NCI-H526 treated with DMSO at 0.1 percent for 48 hours (cell line): ENCODE measurements around the gene VPS35L.
"Not testable (repeated sequence)": the region's sequence is repeated elsewhere in the genome, so short reads cannot be mapped to it uniquely, and the experiment has no call there.

Experiments
- DNase-seq: peaks from one replicate; lab custom pipeline; 2025; lab: John Stamatoyannopoulos, UW

Gene VPS35L

GRCh38 chr16:19649980-19650379 is 94.5 kb downstream of the VPS35L start:
- no peak for DNase-seq

- no peak for DNase-seq
Observed at GRCh38 chr16:19654147-19654546, 98.6 kb downstream of the VPS35L start.

- no peak for DNase-seq
Observed at GRCh38 chr16:19655242-19655777, 99.8 kb downstream of the VPS35L start.

DNA sequence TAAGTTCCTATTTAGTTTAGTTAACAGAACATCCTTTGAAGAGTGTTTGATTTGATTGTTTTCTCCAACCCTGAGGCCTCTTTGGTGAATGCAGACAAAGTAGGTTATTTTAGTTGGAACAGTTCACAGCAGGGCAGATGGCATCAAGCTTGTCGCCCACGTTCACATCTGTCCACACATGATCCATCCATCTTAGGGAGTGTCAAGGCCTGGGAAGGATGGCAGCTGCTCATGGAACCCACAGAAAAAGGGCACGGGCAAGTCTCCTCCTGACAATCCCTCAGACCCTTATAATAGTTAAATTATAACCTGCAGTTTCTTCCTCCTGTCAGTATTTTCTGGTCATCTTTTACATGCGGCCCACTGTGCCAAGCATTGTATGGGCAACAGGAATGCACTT is 102.3 kb downstream of the VPS35L start:
- DNase-seq, result no peak

- no peak for DNase-seq
Observed at GRCh38 chr16:19659554-19659953, 104.1 kb downstream of the VPS35L start.

GRCh38 chr16:19660432-19660831 is 104.9 kb downstream of the VPS35L start:
- no peak for DNase-seq

- DNase-seq, result no peak
Observed at GRCh38 chr16:19662351-19662750, 106.8 kb downstream of the VPS35L start.

DNA sequence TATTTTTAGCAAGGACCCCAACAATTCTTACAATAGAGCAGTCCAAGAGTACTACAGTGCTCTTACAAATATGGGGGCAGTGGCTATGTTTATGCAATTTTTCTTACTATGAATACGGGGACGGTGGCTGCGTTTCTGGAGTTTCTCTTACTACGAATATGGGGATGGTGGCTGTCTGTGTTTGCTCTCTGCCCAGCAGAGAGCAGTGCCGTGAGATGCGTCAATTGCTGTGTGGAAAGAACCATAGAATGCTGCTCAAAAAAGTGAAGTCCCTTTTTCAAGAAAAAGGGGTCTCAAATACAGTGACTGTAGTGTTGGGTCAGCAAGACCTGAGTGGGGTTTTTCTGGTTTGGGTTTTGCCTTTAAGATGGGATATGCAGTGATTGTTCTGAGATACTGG is 108.7 kb downstream of the VPS35L start:
- DNase-seq, result no peak

DNA sequence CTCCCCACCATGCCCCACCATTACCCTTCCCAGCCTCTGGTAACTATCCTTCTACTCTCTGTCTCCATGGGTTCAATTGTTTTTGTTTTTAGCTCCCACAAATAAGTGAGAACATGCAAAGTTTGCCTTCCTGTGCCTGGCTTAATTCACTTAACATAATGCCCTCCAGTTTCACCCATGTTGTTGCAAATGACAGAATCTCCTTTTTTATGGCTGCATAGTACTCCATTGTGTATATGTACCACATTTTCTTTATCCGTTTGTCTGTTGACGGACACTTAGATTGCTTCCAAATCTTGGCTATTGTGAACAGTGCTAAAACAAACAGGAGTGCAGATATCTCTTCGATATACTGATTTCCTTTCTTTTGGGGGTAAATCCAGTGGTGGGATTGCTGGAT is 109.8 kb downstream of the VPS35L start:
- not testable (repeated sequence) for DNase-seq

GRCh38 chr16:19666477-19666876 is 111.0 kb downstream of the VPS35L start:
- no peak for DNase-seq

GRCh38 chr16:19672378-19672777 is 116.9 kb downstream of the VPS35L start:
- DNase-seq, result no peak

GRCh38 chr16:19674485-19674884 is 119.0 kb downstream of the VPS35L start:
- no peak for DNase-seq

- no peak for DNase-seq
Observed at GRCh38 chr16:19677402-19677801, 121.9 kb downstream of the VPS35L start.

GRCh38 chr16:19678804-19679203 is 123.3 kb downstream of the VPS35L start:
- no peak for DNase-seq

- DNase-seq, result not testable (repeated sequence)
Observed at GRCh38 chr16:19679281-19679680, 123.8 kb downstream of the VPS35L start.

- DNase-seq, result no peak
Observed at GRCh38 chr16:19680881-19681340, 125.4 kb downstream of the VPS35L start.

- DNase-seq, result no peak
Observed at GRCh38 chr16:19681637-19682036, 126.1 kb downstream of the VPS35L start.

- DNase-seq, result no peak
Observed at GRCh38 chr16:19683453-19684236, 128.1 kb downstream of the VPS35L start.

- no peak for DNase-seq
Observed at GRCh38 chr16:19685176-19685575, 129.7 kb downstream of the VPS35L start.

GRCh38 chr16:19687279-19687678 is 131.8 kb downstream of the VPS35L start:
- no peak for DNase-seq

DNA sequence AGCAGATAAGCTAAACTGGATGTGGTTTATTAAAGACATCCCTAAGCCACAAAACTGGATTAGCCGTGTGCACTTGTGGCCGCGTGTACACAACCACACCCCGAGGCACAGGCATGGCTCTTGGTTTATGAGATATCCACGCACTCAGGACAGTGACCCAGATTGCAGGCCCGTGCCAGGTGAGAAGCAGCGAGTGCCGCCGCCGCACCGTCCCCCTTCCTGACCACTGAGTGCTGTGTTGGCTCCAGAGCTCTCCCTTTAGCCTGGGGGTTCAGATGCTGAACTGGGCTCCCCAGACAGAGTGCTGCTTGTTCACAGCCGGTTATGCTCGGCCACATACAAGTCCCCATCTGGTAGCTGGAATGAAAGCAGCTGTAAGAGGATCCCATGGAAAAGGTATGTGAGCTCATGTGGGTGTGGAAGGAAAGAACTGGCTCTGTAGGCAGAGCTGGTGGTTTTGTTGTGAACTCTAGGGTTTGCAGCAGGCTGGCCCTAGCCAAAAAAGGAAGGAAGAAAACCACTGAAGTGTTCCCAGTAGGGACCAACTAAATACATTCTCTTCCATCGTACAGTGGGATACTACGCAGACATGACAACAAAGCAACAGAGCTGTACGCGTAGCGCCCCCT is 133.0 kb downstream of the VPS35L start:
- no peak for DNase-seq

DNA sequence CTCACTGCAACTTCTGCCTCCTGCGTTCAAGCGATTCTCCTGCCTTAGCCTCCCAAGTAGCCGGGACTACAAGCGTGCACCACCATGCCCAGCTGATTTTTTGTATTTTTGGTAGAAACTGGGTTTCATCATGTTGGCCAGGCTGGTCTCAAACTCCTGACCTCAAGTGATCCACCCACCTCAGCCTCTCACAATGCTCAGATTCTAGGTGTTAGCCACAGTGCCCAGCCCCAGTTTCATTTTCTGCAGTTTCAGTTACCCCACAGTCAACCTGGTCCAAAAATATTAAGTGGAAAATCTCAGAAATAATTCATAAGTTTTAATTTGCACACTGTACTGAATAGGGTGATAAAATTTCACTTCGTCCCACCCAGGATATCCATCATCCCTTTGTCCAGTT is 133.8 kb downstream of the VPS35L start:
- no peak for DNase-seq

GRCh38 chr16:19690196-19690595 is 134.7 kb downstream of the VPS35L start:
- DNase-seq, result no peak
